WTC11 (cell line): ENCODE data around the gene PRKRIP1. TPM values are rescaled to one million over a fixed set of nuclear protein-coding genes. Genes with fewer than 3 reads are reported as not detected.
A peak's percentile ranks its signal among the peaks of the same experiment; 100 is the strongest.

ENCODE experiments used
- ATAC-seq: fragments of 200-7000 bp; cut with Tn5 transposase; 2 replicates; pipeline ENCODE4 v1.10.0; 2021; ENCODE audit warnings: mild to moderate bottlenecking, moderate library complexity
- CTCF ChIA-PET: fragments of 300-600 bp; sonication (Branson Sonifier 250); formaldehyde crosslinking; loops from one replicate; lab custom pipeline; 2021; ENCODE audit warnings: antibody characterized with exemption; lab: Charles Lee
- POLR2A ChIA-PET: fragments of 350-600 bp; sonication (Branson Sonifier 250); formaldehyde crosslinking; loops from one replicate; lab custom pipeline; 2021; ENCODE audit warnings: antibody characterized with exemption; lab: Charles Lee
- DNase-seq: peaks from one replicate; pipeline ENCODE4 v3.0.0; 2021; ENCODE audit warnings: low spot score
- H3K27ac Mint-ChIP-seq: 2 replicates; pipeline ENCODE4 v1.8.0; 2021; ENCODE audit warnings: mixed read lengths
- H3K27me3 Mint-ChIP-seq: 2 replicates; pipeline ENCODE4 v1.8.0; 2021; ENCODE audit warnings: low read depth, mild to moderate bottlenecking, moderate library complexity, mixed read lengths
- H3K36me3 Mint-ChIP-seq: 2 replicates; pipeline ENCODE4 v1.8.0; 2021; ENCODE audit warnings: mixed read lengths
- H3K4me1 Mint-ChIP-seq: 2 replicates; pipeline ENCODE4 v1.8.0; 2022; ENCODE audit warnings: mixed read lengths
- H3K4me3 Mint-ChIP-seq: 2 replicates; pipeline ENCODE4 v1.8.0; 2021; ENCODE audit warnings: mild to moderate bottlenecking, moderate library complexity, mixed read lengths
- H3K9me3 Mint-ChIP-seq: 2 replicates; pipeline ENCODE4 v1.8.0; 2021; ENCODE audit warnings: mixed read lengths
- ATF1 ChIP-seq: sonication (generic); formaldehyde crosslinking; IDR thresholded peaks from 2 replicates; pipeline ENCODE4 v1.8.1; 2023; ENCODE audit warnings: mild to moderate bottlenecking, moderate library complexity, missing genetic modification reagents
- CBFB ChIP-seq: sonication (generic); formaldehyde crosslinking; IDR thresholded peaks from 2 replicates; pipeline ENCODE4 v1.8.1; 2022; ENCODE audit warnings: mild to moderate bottlenecking, low read depth, missing genetic modification reagents
- ELF4 ChIP-seq: sonication (generic); formaldehyde crosslinking; IDR thresholded peaks from 2 replicates; pipeline ENCODE4 v1.8.1; 2022; ENCODE audit warnings: low read depth, mild to moderate bottlenecking, moderate library complexity, missing genetic modification reagents
- ERG ChIP-seq: fragments of 250-450 bp; sonication (Bioruptor Pico); IDR thresholded peaks from 2 replicates; pipeline ENCODE4 v1.8.0; 2021; ENCODE audit warnings: mild to moderate bottlenecking
- ETV6 ChIP-seq: sonication (generic); formaldehyde crosslinking; IDR thresholded peaks from 2 replicates; pipeline ENCODE4 v1.8.1; 2022; ENCODE audit warnings: mild to moderate bottlenecking, missing genetic modification reagents
- FOXP4 ChIP-seq: sonication (generic); formaldehyde crosslinking; IDR thresholded peaks from 2 replicates; pipeline ENCODE4 v1.8.0; 2022; ENCODE audit warnings: mild to moderate bottlenecking, missing genetic modification reagents
- GABPB1 ChIP-seq: sonication (generic); formaldehyde crosslinking; IDR thresholded peaks from 2 replicates; pipeline ENCODE4 v1.8.1; 2023; ENCODE audit warnings: mild to moderate bottlenecking, missing genetic modification reagents
- MYBL2 ChIP-seq: sonication (generic); formaldehyde crosslinking; IDR thresholded peaks from 2 replicates; pipeline ENCODE4 v1.8.1; 2023; ENCODE audit warnings: mild to moderate bottlenecking, moderate library complexity, missing genetic modification reagents
- NFE2L1 ChIP-seq: sonication (generic); formaldehyde crosslinking; IDR thresholded peaks from 2 replicates; pipeline ENCODE4 v1.8.1; 2023; ENCODE audit warnings: missing genetic modification reagents
- NR2C2 ChIP-seq: sonication (generic); formaldehyde crosslinking; IDR thresholded peaks from 2 replicates; pipeline ENCODE4 v1.8.0; 2022; ENCODE audit warnings: mild to moderate bottlenecking, missing genetic modification reagents
- RELA ChIP-seq: sonication (generic); formaldehyde crosslinking; IDR thresholded peaks from 2 replicates; pipeline ENCODE4 v1.8.1; 2022; ENCODE audit warnings: missing genetic modification reagents, mild to moderate bottlenecking, borderline replicate concordance
- SP1 ChIP-seq: sonication (generic); formaldehyde crosslinking; conservative IDR thresholded peaks from 2 replicates; pipeline ENCODE4 v1.8.1; 2022; ENCODE audit warnings: missing genetic modification reagents
- TCF7 ChIP-seq: sonication (generic); formaldehyde crosslinking; IDR thresholded peaks from 2 replicates; pipeline ENCODE4 v1.8.0; 2022; ENCODE audit warnings: mild to moderate bottlenecking, low read depth, missing genetic modification reagents, moderate library complexity
- total RNA-seq: library from RNA; stranded (reverse); gene quantifications from 3 replicates; pipeline ENCODE4 v1.2.3, GENCODE V29; 2021
- TF ChIP-seq, protein P1 (sequence below): sonication (generic); formaldehyde crosslinking; IDR thresholded peaks from 2 replicates; pipeline ENCODE4 v1.8.1; 2022; ENCODE audit warnings: missing genetic modification reagents, borderline replicate concordance
- TF ChIP-seq, protein P2 (sequence below): sonication (generic); formaldehyde crosslinking; IDR thresholded peaks from 2 replicates; pipeline ENCODE4 v1.8.0; 2023; ENCODE audit warnings: missing genetic modification reagents, mild to moderate bottlenecking, borderline replicate concordance
- TF ChIP-seq, protein P3 (sequence below): sonication (generic); formaldehyde crosslinking; IDR thresholded peaks from 2 replicates; pipeline ENCODE4 v1.8.0; 2023; ENCODE audit warnings: missing genetic modification reagents
- TF ChIP-seq, protein P4 (sequence below): sonication (generic); formaldehyde crosslinking; IDR thresholded peaks from 2 replicates; pipeline ENCODE4 v1.8.0; 2022; ENCODE audit warnings: missing genetic modification reagents
- TF ChIP-seq, protein P5 (sequence below): sonication (generic); formaldehyde crosslinking; IDR thresholded peaks from 2 replicates; pipeline ENCODE4 v1.8.0; 2022; ENCODE audit warnings: mild to moderate bottlenecking, missing genetic modification reagents

The PRKRIP1 gene
- total RNA-seq, 1 experiment from 2014 or later, result 27.5 TPM

DNA sequence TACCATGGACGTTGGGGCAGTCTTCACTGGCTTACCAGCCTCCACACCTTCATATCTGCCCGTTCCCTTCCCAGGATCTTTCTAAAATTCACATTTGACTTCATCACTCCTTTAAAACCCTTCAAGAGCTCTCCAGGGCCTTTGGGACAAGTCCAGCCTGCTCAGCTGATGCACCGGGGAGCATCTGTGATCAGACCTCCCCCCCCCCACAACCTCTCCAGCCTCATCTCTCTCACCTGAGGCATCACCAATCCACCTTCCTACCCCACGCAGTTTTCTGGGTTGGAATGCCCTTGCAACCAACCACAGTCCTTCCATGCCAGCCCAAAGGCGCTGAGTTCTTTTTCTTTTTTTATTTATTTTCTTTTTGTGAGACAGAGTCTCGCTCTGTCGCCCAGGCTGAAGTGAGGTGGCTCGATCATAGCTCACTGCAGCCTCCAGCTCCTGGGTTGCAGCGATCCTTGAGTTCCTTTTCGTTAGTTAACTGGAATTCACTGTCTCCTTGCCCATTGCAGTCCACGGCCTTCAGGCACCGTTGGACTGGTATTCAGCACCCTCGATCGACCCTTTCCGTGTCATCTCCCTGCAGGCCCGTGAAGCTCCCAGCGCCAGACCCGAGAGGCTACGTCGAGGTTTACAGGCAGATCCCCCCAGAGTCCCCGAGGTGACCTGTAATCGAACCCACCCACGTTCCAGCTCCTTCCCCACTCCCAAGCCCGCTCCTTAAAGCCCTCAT is 67.8 kb downstream of the PRKRIP1 start:
- H3K36me3 Mint-ChIP-seq, result no peaks in the 10 kb centered on the region
- H3K4me3 Mint-ChIP-seq, result peak overlapping the region; percentile 94
- TF ChIP-seq NFE2L1 (CRISPR knock-in tag) (0 out of 2 replicates have a peak, but pooled peaks have one; percentile 41), TCF7 (CRISPR knock-in tag) (0 out of 2 replicates have a peak, but pooled peaks have one; percentile 43), NR2C2 (no peak)
- TF ChIP-seq, protein P1, sequence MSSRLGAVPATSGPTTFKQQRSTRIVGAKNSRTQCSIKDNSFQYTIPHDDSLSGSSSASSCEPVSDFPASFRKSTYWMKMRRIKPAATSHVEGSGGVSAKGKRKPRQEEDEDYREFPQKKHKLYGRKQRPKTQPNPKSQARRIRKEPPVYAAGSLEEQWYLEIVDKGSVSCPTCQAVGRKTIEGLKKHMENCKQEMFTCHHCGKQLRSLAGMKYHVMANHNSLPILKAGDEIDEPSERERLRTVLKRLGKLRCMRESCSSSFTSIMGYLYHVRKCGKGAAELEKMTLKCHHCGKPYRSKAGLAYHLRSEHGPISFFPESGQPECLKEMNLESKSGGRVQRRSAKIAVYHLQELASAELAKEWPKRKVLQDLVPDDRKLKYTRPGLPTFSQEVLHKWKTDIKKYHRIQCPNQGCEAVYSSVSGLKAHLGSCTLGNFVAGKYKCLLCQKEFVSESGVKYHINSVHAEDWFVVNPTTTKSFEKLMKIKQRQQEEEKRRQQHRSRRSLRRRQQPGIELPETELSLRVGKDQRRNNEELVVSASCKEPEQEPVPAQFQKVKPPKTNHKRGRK (CRISPR knock-in tag), result 0 out of 2 replicates have a peak, but pooled peaks have one; percentile 20
- H3K27me3 Mint-ChIP-seq, result no peaks in the 10 kb centered on the region
- no peaks in the 10 kb centered on the region for H3K9me3 Mint-ChIP-seq
- POLR2A ChIA-PET, result no interaction called here
- DNase-seq (no peak), ATAC-seq (no peak)
- H3K27ac Mint-ChIP-seq, result peak overlapping the region; percentile 80
- CTCF ChIA-PET, result interaction anchor here (0.6 to 3.0 kb wide), 6 partner anchors 8 to 187 kb away, joined by 3 to 14 read pairs (median 3); partner anchors contain the start of gene PRKRIP1
- peaks cover 8% of the 10 kb centered on the region for H3K4me1 Mint-ChIP-seq

GRCh38 chr7:102464577-102465280 is 68.6 kb downstream of the PRKRIP1 start, which contains the start of the genes ALKBH4 and LRWD1:
ALKBH4 (minus strand) TSS chr7:102464863; CDS start chr7:102464836, 27 bp downstream.
LRWD1 (plus strand) TSS chr7:102464984; CDS start chr7:102465081, 97 bp downstream.
- no peaks in the 10 kb centered on the region for H3K9me3 Mint-ChIP-seq
- no peaks in the 10 kb centered on the region for H3K27me3 Mint-ChIP-seq
- peak within 1 kb of the TSS; percentile 94 for H3K4me3 Mint-ChIP-seq
- DNase-seq (peak; percentile 91), ATAC-seq (peak; percentile 73)
- peaks cover 8% of the 10 kb centered on the region for H3K4me1 Mint-ChIP-seq
- ChIA-PET POLR2A (no interaction called here), CTCF (interaction anchor here (0.6 to 3.0 kb wide), 8 partner anchors 8 to 187 kb away, joined by 3 to 14 read pairs (median 3); partner anchors contain the start of gene PRKRIP1)
- no peaks in the 10 kb centered on the region for H3K36me3 Mint-ChIP-seq
- peak within 1 kb of the TSS; percentile 80 for H3K27ac Mint-ChIP-seq
- TF ChIP-seq FOXP4 (CRISPR knock-in tag) (no peak), ERG (no peak), CBFB (CRISPR knock-in tag) (peak; percentile 53; the same call in 1 of the 2 replicates), SP1 (CRISPR knock-in tag) (peak; percentile 68), MYBL2 (CRISPR knock-in tag) (peak; percentile 88), RELA (CRISPR knock-in tag) (no peak), ETV6 (no peak; the same call in none of the 2 replicates), GABPB1 (peak; percentile 78), ATF1 (CRISPR knock-in tag) (no peak), ELF4 (CRISPR knock-in tag) (no peak)
- TF ChIP-seq, protein P2, sequence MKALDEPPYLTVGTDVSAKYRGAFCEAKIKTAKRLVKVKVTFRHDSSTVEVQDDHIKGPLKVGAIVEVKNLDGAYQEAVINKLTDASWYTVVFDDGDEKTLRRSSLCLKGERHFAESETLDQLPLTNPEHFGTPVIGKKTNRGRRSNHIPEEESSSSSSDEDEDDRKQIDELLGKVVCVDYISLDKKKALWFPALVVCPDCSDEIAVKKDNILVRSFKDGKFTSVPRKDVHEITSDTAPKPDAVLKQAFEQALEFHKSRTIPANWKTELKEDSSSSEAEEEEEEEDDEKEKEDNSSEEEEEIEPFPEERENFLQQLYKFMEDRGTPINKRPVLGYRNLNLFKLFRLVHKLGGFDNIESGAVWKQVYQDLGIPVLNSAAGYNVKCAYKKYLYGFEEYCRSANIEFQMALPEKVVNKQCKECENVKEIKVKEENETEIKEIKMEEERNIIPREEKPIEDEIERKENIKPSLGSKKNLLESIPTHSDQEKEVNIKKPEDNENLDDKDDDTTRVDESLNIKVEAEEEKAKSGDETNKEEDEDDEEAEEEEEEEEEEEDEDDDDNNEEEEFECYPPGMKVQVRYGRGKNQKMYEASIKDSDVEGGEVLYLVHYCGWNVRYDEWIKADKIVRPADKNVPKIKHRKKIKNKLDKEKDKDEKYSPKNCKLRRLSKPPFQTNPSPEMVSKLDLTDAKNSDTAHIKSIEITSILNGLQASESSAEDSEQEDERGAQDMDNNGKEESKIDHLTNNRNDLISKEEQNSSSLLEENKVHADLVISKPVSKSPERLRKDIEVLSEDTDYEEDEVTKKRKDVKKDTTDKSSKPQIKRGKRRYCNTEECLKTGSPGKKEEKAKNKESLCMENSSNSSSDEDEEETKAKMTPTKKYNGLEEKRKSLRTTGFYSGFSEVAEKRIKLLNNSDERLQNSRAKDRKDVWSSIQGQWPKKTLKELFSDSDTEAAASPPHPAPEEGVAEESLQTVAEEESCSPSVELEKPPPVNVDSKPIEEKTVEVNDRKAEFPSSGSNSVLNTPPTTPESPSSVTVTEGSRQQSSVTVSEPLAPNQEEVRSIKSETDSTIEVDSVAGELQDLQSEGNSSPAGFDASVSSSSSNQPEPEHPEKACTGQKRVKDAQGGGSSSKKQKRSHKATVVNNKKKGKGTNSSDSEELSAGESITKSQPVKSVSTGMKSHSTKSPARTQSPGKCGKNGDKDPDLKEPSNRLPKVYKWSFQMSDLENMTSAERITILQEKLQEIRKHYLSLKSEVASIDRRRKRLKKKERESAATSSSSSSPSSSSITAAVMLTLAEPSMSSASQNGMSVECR (CRISPR knock-in tag), result peak; percentile 92
- TF ChIP-seq, protein P3, sequence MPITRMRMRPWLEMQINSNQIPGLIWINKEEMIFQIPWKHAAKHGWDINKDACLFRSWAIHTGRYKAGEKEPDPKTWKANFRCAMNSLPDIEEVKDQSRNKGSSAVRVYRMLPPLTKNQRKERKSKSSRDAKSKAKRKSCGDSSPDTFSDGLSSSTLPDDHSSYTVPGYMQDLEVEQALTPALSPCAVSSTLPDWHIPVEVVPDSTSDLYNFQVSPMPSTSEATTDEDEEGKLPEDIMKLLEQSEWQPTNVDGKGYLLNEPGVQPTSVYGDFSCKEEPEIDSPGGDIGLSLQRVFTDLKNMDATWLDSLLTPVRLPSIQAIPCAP (CRISPR knock-in tag), result 0 out of 2 replicates have a peak, but pooled peaks have one; percentile 53
- TF ChIP-seq, protein P4, sequence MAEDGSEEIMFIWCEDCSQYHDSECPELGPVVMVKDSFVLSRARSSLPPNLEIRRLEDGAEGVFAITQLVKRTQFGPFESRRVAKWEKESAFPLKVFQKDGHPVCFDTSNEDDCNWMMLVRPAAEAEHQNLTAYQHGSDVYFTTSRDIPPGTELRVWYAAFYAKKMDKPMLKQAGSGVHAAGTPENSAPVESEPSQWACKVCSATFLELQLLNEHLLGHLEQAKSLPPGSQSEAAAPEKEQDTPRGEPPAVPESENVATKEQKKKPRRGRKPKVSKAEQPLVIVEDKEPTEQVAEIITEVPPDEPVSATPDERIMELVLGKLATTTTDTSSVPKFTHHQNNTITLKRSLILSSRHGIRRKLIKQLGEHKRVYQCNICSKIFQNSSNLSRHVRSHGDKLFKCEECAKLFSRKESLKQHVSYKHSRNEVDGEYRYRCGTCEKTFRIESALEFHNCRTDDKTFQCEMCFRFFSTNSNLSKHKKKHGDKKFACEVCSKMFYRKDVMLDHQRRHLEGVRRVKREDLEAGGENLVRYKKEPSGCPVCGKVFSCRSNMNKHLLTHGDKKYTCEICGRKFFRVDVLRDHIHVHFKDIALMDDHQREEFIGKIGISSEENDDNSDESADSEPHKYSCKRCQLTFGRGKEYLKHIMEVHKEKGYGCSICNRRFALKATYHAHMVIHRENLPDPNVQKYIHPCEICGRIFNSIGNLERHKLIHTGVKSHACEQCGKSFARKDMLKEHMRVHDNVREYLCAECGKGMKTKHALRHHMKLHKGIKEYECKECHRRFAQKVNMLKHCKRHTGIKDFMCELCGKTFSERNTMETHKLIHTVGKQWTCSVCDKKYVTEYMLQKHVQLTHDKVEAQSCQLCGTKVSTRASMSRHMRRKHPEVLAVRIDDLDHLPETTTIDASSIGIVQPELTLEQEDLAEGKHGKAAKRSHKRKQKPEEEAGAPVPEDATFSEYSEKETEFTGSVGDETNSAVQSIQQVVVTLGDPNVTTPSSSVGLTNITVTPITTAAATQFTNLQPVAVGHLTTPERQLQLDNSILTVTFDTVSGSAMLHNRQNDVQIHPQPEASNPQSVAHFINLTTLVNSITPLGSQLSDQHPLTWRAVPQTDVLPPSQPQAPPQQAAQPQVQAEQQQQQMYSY (CRISPR knock-in tag), result 0 out of 2 replicates have a peak, but pooled peaks have one; percentile 59
- TF ChIP-seq, protein P5, sequence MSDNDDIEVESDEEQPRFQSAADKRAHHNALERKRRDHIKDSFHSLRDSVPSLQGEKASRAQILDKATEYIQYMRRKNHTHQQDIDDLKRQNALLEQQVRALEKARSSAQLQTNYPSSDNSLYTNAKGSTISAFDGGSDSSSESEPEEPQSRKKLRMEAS (CRISPR knock-in tag), result peak; percentile 82; the same call in 1 of the 2 replicates
